ENCODE results near the gene COL6A2. TPM values are rescaled to one million over a fixed set of nuclear protein-coding genes. Genes with fewer than 3 reads are reported as not detected.

The COL6A2 gene
- total and polyA plus RNA-seq, 8 donors = 15.2 to 135 (median 65.5) TPM

DNA sequence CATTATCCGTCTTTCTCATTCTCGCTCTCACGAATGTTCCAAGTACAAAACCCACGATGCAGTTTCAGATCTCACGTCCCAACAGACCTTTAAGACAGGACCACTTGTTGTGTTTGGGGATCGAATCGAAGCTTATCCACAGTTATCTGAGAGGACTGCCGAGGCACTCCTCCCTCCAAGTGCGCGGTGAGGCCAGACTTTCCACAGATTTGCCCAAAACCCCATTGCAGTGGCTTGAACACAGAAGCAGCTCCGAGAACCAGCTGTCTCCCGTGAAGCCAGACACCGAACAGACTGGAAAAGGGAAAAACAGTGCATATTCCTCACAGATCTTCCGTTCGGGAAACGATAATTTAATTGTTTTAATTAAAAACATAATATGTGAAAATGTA is 46.5 kb upstream of the COL6A2 start:
- Histone ChIP-seq H3K27ac (no peak overlapping the region), H3K4me1 (no peaks in the 10 kb centered on the region), H3K36me3 (no peaks in the 10 kb centered on the region), H3K27me3 (no peaks in the 10 kb centered on the region), H3K4me3 (no peak overlapping the region), H3K9me3 (no peaks in the 10 kb centered on the region)
- DNase-seq (no peak), FAIRE-seq (no peak), ATAC-seq (no peak)
- WGBS, 2 donors = 61 to 81% methylated on average over 16 of the region's 16 CpGs
- TF ChIP-seq, protein P1, sequence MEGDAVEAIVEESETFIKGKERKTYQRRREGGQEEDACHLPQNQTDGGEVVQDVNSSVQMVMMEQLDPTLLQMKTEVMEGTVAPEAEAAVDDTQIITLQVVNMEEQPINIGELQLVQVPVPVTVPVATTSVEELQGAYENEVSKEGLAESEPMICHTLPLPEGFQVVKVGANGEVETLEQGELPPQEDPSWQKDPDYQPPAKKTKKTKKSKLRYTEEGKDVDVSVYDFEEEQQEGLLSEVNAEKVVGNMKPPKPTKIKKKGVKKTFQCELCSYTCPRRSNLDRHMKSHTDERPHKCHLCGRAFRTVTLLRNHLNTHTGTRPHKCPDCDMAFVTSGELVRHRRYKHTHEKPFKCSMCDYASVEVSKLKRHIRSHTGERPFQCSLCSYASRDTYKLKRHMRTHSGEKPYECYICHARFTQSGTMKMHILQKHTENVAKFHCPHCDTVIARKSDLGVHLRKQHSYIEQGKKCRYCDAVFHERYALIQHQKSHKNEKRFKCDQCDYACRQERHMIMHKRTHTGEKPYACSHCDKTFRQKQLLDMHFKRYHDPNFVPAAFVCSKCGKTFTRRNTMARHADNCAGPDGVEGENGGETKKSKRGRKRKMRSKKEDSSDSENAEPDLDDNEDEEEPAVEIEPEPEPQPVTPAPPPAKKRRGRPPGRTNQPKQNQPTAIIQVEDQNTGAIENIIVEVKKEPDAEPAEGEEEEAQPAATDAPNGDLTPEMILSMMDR (IDR thresholded peaks at IDR 0.05) = no peak
- intact Hi-C loops (cut with DNase I) = no loop called here

DNA sequence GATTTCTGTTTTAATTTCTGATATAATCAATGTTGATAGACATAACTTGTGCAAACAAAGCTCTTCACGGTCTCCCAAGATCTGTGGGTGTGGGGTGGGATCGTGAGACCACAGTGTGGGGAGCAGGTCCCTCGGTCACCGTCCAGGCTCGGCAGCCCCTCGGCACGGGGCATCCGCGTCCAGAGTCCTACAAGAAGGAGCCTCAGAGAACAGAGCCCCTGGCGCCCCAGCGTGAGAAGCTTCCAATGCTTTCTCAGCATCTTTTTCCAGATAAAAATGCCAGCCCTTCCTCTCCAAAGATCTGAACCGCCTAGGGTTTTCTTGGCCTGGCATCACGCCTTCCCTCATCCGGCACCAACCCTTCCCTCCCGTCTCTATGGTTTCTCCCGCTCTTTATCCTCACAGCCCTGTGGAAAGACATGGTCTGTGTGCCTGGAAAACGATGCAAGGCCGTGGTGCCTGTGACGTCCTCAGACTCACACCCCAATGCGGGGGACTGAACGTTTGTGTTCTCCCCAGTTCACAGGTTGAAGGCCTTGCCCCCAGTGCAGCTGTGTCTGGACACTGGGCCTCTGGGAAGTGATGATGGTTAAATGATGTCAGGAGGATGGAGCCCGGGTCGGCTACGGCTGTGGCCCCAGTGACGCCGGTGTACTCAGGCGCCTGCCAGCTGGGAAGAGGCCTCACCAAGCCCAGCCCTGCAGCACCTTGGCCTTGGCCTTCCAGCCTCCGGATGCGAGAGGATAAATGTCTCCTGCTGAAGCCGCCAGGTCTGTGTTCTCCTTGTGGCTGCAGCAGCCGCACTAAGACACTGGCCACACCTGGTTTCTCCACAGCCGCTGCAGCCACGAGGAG is 45.9 kb upstream of the COL6A2 start:
- DNase-seq = no peak
- Histone ChIP-seq H3K9me3 (no peaks in the 10 kb centered on the region), H3K27ac (no peak overlapping the region)

DNA sequence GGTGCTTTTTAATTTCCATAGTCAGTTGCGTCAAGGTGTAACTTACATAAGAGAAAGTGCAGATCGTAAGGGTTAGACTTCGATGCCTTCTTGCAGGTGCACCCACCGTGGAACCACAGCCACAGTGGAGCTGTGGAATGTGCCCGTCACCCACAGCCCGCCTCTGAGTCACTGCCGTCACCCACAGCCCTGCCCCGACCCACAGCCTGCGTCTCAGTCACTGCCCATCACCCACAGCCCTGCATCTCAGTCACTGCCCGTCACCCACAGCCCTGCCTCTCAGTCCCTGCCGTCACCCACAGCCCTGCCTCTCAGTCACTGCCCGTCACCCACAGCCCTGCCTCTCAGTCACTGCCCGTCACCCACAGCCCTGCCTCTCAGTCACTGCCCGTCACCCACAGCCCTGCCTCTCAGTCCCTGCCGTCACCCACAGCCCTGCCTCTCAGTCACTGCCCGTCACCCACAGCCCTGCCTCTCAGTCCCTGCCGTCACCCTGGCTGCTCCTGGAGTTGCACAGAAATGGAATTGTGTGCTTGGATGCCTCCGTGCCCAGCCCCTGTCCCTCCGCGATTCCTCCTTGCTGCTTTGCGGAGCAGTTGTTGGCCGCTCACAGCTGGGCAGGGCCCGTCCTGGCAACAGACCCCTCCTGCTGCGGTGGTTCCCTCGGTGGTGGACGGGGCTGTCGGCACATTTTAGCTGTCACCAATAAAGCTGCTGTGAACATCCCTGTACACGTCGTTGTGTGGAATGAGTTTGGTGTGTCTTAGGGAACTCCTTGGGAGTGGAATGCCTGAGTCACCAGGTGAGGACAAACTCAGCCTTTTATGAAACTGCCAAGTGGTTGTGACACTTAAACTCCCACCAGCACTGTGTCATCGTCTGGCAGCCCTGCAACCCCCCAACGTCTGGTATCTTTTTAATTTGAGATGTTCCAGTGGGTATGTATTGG is 44.9 kb upstream of the COL6A2 start:
- 43 to 50% methylated on average over 30 to 31 of the region's 31 CpGs for WGBS, 2 donors
- FAIRE-seq (no peak), DNase-seq (no peak), ATAC-seq (no peak)
- Histone ChIP-seq H3K4me1 (no peaks in the 10 kb centered on the region), H3K36me3 (no peaks in the 10 kb centered on the region), H3K27ac (no peak overlapping the region), H3K9me3 (no peaks in the 10 kb centered on the region), H3K4me3 (no peak overlapping the region), H3K27me3 (no peaks in the 10 kb centered on the region)
- TF ChIP-seq, protein P1 (IDR thresholded peaks at IDR 0.05) = no peak
- intact Hi-C loops (cut with DNase I) = no loop called here

More for the DNA sequence above, 45.9 kb upstream of the COL6A2 start:
- no peaks in the 10 kb centered on the region for H3K4me1 ChIP-seq
- 69 to 82% methylated on average over 33 of the region's 33 CpGs for WGBS, 2 donors
- TF ChIP-seq, protein P1 (IDR thresholded peaks at IDR 0.05) = no peak
- FAIRE-seq = no peak
- no peak for ATAC-seq
- intact Hi-C loops (cut with DNase I) = no loop called here
- no peaks in the 10 kb centered on the region for H3K36me3 ChIP-seq
- no peak overlapping the region for H3K4me3 ChIP-seq
- no peaks in the 10 kb centered on the region for H3K27me3 ChIP-seq

- Histone ChIP-seq H3K27me3 (no peaks in the 10 kb centered on the region), H3K27ac (no peak overlapping the region), H3K4me1 (no peaks in the 10 kb centered on the region), H3K9me3 (no peaks in the 10 kb centered on the region), H3K4me3 (no peak overlapping the region), H3K36me3 (no peaks in the 10 kb centered on the region)
- 83 to 85% methylated on average over 10 of the region's 10 CpGs for WGBS, 2 donors
- ATAC-seq = no peak
- intact Hi-C loops (cut with DNase I) = no loop called here
- FAIRE-seq = no peak
- TF ChIP-seq, protein P1 (IDR thresholded peaks at IDR 0.05) = no peak
- no peak for DNase-seq
These were observed 43.9 kb upstream of the COL6A2 start for GRCh38 chr21:46054031-46054430.
